Glomerular visceral epithelial cell (primary cell): ENCODE measurements around the gene GTF2I.
"Not testable (repeated sequence)": the region's sequence is repeated elsewhere in the genome, so short reads cannot be mapped to it uniquely, and the experiment has no call there.

Experiments used
- DNase-seq: peaks from one replicate; pipeline ENCODE4 v3.0.0-alpha.2; 2016; ENCODE audit errors: extremely low spot score

The GTF2I gene

GRCh38 chr7:74773760-74774750 is 116.5 kb downstream of the GTF2I start, which contains the start of gene NCF1:
NCF1 (plus strand) TSS chr7:74774011; CDS start chr7:74774032, 21 bp downstream.
- not testable (repeated sequence) for DNase-seq

DNA sequence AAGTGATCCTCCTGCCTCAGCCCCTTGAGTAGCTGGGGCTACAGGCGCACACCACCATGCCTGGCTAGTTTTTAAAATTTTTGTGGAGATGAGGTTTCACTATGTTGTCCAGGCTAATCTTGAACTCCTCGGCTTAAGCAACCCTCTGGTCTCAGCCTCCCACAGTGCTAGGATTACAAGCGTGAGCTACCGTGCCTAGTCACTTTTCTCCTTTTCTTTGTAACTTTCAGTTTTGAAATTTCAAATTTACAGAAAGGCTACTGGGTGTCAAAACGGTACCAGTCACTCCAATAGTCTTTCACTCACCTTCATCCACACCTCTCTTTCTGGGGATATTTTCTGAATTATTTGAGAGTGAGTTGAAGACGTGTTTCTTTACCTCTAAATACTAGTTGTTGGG is 117.6 kb downstream of the GTF2I start:
- not testable (repeated sequence) for DNase-seq

DNA sequence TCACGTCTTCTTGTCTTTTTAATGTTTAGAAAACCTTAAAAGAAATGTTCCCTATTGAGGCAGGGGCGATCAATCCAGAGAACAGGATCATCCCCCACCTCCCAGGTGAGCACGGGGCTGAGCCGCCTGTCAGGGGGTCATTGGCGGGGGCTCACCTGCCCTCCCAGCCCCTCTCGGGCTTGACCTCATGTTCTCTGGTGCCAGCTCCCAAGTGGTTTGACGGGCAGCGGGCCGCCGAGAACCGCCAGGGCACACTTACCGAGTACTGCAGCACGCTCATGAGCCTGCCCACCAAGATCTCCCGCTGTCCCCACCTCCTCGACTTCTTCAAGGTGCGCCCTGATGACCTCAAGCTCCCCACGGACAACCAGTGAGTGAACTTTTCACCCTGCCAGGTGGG is 121.5 kb downstream of the GTF2I start:
- not testable (repeated sequence) for DNase-seq

- not testable (repeated sequence) for DNase-seq
Measured at GRCh38 chr7:74781746-74782145, 124.2 kb downstream of the GTF2I start.

DNA sequence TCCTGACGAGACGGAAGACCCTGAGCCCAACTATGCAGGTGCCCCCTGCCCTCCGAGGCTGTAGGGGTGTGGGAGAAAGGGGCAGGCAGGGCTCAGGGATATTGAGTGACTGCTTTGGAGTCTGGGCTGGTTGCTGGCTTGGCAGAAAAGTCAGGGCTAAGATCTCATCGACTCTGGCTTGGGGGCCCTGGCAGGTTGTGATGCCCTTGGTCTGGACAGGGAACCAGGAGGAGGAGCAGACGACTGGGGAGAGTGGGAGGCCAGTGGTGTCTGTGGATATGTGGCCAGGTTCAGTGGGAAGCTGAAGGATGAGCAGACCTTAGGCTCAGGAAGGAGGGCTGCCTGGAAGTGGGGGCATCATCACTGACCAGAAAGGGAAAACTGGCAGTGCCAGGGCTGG is 126.1 kb downstream of the GTF2I start:
- DNase-seq = not testable (repeated sequence)

GRCh38 chr7:74788369-74789150 is 131.0 kb downstream of the GTF2I start:
- peak; percentile 89 for DNase-seq

DNA sequence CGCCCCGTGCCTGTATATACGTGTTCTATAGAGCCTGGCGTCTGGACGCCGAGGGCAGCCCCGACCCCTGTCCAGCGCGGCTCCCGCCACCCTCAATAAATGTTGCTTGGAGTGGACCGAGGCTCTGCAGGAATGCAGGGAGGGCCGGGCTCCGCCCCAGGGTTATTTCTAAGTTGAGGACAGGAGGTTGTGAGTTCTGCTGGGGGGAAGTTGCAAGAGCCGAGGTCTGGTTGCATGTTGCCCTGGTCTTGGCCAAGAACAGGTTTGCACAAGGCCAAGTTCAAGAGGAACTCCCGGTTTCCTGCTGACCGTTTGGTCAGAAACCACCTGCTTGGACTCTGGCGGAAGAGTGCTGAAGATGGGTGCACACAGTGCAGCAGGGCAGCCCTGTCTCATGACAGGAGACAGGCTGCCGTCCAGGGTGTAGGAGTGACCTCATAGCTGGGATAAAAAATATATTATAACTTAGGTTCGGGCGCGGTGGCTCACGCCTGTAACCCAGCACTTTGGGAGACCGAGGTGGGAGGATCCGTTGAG is 131.8 kb downstream of the GTF2I start:
- not testable (repeated sequence) for DNase-seq

DNA sequence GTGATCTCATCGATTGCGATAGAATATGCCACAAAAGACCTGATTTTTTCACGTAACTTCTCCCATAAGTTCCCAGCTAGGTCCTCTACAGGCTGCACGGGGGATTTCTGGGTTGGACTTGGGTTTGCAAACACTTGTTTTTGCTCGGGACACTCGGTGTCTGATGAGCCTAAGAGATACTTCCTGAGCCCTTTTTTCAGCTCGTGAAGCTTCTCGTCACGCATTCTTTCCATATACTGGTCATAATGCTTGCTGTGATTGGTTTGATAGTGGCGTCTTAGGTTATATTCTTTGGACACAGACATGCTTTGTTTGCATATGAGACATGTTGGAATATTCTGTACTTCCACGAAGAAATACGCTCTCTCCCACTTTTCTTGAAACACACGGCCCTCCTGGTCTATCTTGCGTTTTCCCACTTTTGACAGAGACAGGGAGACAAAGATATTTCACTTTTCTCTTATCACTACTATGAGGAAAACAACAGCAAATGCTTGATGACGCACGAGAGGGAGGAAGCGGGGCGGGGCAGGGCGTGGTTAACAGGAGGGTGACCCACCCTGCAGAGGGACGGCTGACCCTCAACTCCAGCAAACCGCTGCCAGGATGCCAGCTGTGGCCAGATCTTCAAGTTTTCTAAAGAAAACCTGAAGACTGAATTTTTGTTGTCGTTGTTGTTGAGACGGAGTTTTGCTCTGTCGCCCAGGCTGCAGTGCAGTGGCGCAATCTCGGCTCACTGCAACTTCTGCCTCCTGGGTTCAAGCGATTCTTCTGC is 140.5 kb downstream of the GTF2I start:
- DNase-seq = not testable (repeated sequence)

GRCh38 chr7:74798644-74799043 is 141.1 kb downstream of the GTF2I start:
- not testable (repeated sequence) for DNase-seq
